ENCODE results near the gene SNAPC4.

The SNAPC4 gene

GRCh38 chr9:136400038-136400834, at the start of gene SNAPC4:
Gene SNAPC4 (minus strand): TSS chr9:136400170. CDS start chr9:136398428, 1,742 bp downstream.
- peak; percentile 79 to 80 for DNase-seq

GRCh38 chr9:136448655-136449054, 48.7 kb upstream of the SNAPC4 start:
- no peak for DNase-seq

- DNase-seq, result no peak
Measured at GRCh38 chr9:136447173-136447778, 47.3 kb upstream of the SNAPC4 start.

- DNase-seq, result no peak
Measured at GRCh38 chr9:136445799-136446198, 45.8 kb upstream of the SNAPC4 start.

- no peak for DNase-seq
Measured at GRCh38 chr9:136444102-136444501, 44.1 kb upstream of the SNAPC4 start.

- no peak for DNase-seq
Measured at GRCh38 chr9:136443687-136444086, 43.7 kb upstream of the SNAPC4 start.

GRCh38 chr9:136443087-136443486, 43.1 kb upstream of the SNAPC4 start:
- no peak for DNase-seq

- DNase-seq, result no peak
Measured at GRCh38 chr9:136442265-136442664, 42.3 kb upstream of the SNAPC4 start.

GRCh38 chr9:136441681-136442245, 41.8 kb upstream of the SNAPC4 start:
- DNase-seq, result no peak

GRCh38 chr9:136441191-136441680, 41.3 kb upstream of the SNAPC4 start:
- DNase-seq, result no peak

- peak; percentile 70 to 75 for DNase-seq
Measured at GRCh38 chr9:136439481-136440408, 39.8 kb upstream of the SNAPC4 start, which contains the start of gene INPP5E. Gene INPP5E (minus strand): TSS chr9:136439845. CDS start chr9:136439419, 426 bp downstream.

- DNase-seq, result peak; percentile 38 to 46
Measured at GRCh38 chr9:136438548-136439480, 38.8 kb upstream of the SNAPC4 start.

- DNase-seq, result no peak
Measured at GRCh38 chr9:136437839-136438547, 38.0 kb upstream of the SNAPC4 start.

GRCh38 chr9:136437430-136437829, 37.5 kb upstream of the SNAPC4 start:
- no peak for DNase-seq

GRCh38 chr9:136436055-136436634, 36.2 kb upstream of the SNAPC4 start:
- no peak for DNase-seq

GRCh38 chr9:136434580-136435169, 34.7 kb upstream of the SNAPC4 start:
- no peak for DNase-seq

- DNase-seq, result no peak
Measured at GRCh38 chr9:136433849-136434579, 34.0 kb upstream of the SNAPC4 start.

GRCh38 chr9:136433043-136433715, 33.2 kb upstream of the SNAPC4 start:
- no peak for DNase-seq

GRCh38 chr9:136432591-136432990, 32.6 kb upstream of the SNAPC4 start:
- no peak for DNase-seq
